Left ventricle myocardium superior (tissue), 1 donor: Measurements from ENCODE around the gene STOM. TPM values are rescaled to one million over a fixed set of nuclear protein-coding genes. Genes with fewer than 3 reads are reported as not detected.

Experiments
- ATAC-seq: fragments of 200-7000 bp; cut with Tn5 transposase; one replicate; pipeline ENCODE4 v1.9.1; 2020; ENCODE audit warnings: mild to moderate bottlenecking, moderate library complexity
- DNase-seq: peaks from one replicate; pipeline ENCODE4 v3.0.0-alpha.2; 2020
- intact Hi-C: fragments of 100-400 bp; cut with micrococcal nuclease; formaldehyde crosslinking; loops from one replicate; pipeline ENCODE4 v1.11.0; 2022
- total RNA-seq: library from RNA; stranded (reverse); fragmentation: NEBNext Ultra II Directional; extraction: Animal tissue kit (Norgen Biotek cat#: 25700); gene quantifications from one replicate; pipeline ENCODE4 v1.2.1, GENCODE V29; 2021
- donor health status: DM: no; HTN: yes; CAD: no; lungs with severe emphysema.

STOM gene
- total RNA-seq, 1 donor from 2014 or later, result 153 TPM

- DNase-seq (no peak), ATAC-seq (no peak)
- intact Hi-C loops, result loop anchor here (10.0 kb wide), 1 partner anchor 95 kb away; no protein-coding TSS in a partner anchor
Measured at GRCh38 chr9:121309833-121310425, 60.1 kb downstream of the STOM start.

GRCh38 chr9:121309171-121309570 lies 60.9 kb downstream of the STOM start:
- ATAC-seq (peak; percentile 1), DNase-seq (no peak)
- intact Hi-C loops, result loop anchor here (10.0 kb wide), 1 partner anchor 94 kb away; no protein-coding TSS in a partner anchor

GRCh38 chr9:121308765-121309164 lies 61.3 kb downstream of the STOM start:
- ATAC-seq (peak; percentile 4), DNase-seq (no peak)
- intact Hi-C loops, result loop anchor here (10.0 kb wide), 1 partner anchor 94 kb away; no protein-coding TSS in a partner anchor

- ATAC-seq, result no peak
- intact Hi-C loops, result loop anchor here (10.0 kb wide), 1 partner anchor 93 kb away; no protein-coding TSS in a partner anchor
- DNase-seq, result no peak
Measured at GRCh38 chr9:121307976-121308375, 62.1 kb downstream of the STOM start.

- peak; percentile 70 for ATAC-seq
- DNase-seq, result peak; percentile 89
- intact Hi-C loops, result loop anchor here (10.0 kb wide), 1 partner anchor 91 kb away; no protein-coding TSS in a partner anchor
Measured at GRCh38 chr9:121305269-121305994, 64.6 kb downstream of the STOM start.

- intact Hi-C loops, result loop anchor here (10.0 kb wide), 1 partner anchor 90 kb away; no protein-coding TSS in a partner anchor
- DNase-seq (no peak), ATAC-seq (no peak)
Measured at GRCh38 chr9:121304707-121305106, 65.3 kb downstream of the STOM start.

GRCh38 chr9:121303456-121304451 lies 66.3 kb downstream of the STOM start:
- DNase-seq (peak; percentile 39), ATAC-seq (no peak)
- intact Hi-C loops, result loop anchor here (10.0 kb wide), 1 partner anchor 89 kb away; no protein-coding TSS in a partner anchor

GRCh38 chr9:121302786-121303185 lies 67.3 kb downstream of the STOM start:
- intact Hi-C loops, result loop anchor here (10.0 kb wide), 1 partner anchor 88 kb away; no protein-coding TSS in a partner anchor
- ATAC-seq, result no peak

GRCh38 chr9:121302341-121302740 lies 67.7 kb downstream of the STOM start:
- ATAC-seq (no peak), DNase-seq (peak; percentile 29)
- intact Hi-C loops, result loop anchor here (10.0 kb wide), 1 partner anchor 88 kb away; no protein-coding TSS in a partner anchor

More at GRCh38 chr9:121302786-121303185, 67.3 kb downstream of the STOM start:
- DNase-seq, result peak; percentile 33

- DNase-seq (peak; percentile 37), ATAC-seq (no peak)
- intact Hi-C loops, result loop anchor here (10.0 kb wide), 1 partner anchor 87 kb away; no protein-coding TSS in a partner anchor
Measured at GRCh38 chr9:121301881-121302286, 68.2 kb downstream of the STOM start.

- DNase-seq (peak; percentile 22), ATAC-seq (no peak)
- intact Hi-C loops, result loop anchor here (10.0 kb wide), 1 partner anchor 86 kb away; no protein-coding TSS in a partner anchor
Measured at GRCh38 chr9:121300283-121301119, 69.5 kb downstream of the STOM start.

- DNase-seq, result peak; percentile 94
- peak; percentile 80 for ATAC-seq
- intact Hi-C loops, result loop anchor here (10.0 kb wide), 1 partner anchor 85 kb away; no protein-coding TSS in a partner anchor
Measured at GRCh38 chr9:121299467-121300282, 70.4 kb downstream of the STOM start.

- ATAC-seq, result peak; percentile 66
- intact Hi-C loops, result no loop called here
- DNase-seq, result peak; percentile 67
Measured at GRCh38 chr9:121298689-121299466, 71.2 kb downstream of the STOM start.

- intact Hi-C loops, result no loop called here
- no peak for DNase-seq
- ATAC-seq, result no peak
Measured at GRCh38 chr9:121298016-121298538, 72.0 kb downstream of the STOM start.

GRCh38 chr9:121297389-121297788 lies 72.7 kb downstream of the STOM start:
- intact Hi-C loops, result no loop called here
- ATAC-seq, result no peak
- no peak for DNase-seq
